Gastroesophageal sphincter (tissue), 4 donors: ENCODE measurements around the gene ZNF44. TPM values are rescaled to one million over a fixed set of nuclear protein-coding genes. Genes with fewer than 3 reads are reported as not detected.
A peak's percentile ranks its signal among the peaks of the same experiment; 100 is the strongest.
"Not testable (repeated sequence)": the region's sequence is repeated elsewhere in the genome, so short reads cannot be mapped to it uniquely, and the experiment has no call there.

Experiments used
- ATAC-seq: fragments of 150-250 bp; one replicate; pipeline ENCODE4 v1.9.1; 2016; ENCODE audit warnings: mild to moderate bottlenecking, moderate library complexity
- H3K27ac ChIP-seq, 4 donors: fragments of 200-600 bp; sonication (generic) in 3 of 4; 1 replicate in 3 of 4; 2 replicates in 1 of 4; pipeline ENCODE4 v1.5.1; 2016 to 2019
- H3K27me3 ChIP-seq: fragments of 200-600 bp; sonication (generic); one replicate; pipeline ENCODE4 v1.5.1; 2019
- H3K36me3 ChIP-seq, 2 donors: fragments of 200-600 bp; sonication (generic); one replicate each; pipeline ENCODE4 v1.5.1; 2019; ENCODE audit warnings: control low read depth in 1 of 2
- H3K4me1 ChIP-seq, 3 donors: fragments of 200-600 bp; sonication (generic); 1 replicate in 2 of 3; 2 replicates in 1 of 3; pipeline ENCODE4 v1.5.1; 2016 to 2019; ENCODE audit warnings: control low read depth in 2 of 3
- H3K4me3 ChIP-seq, 2 donors: fragments of 200-600 bp; sonication (generic); one replicate each; pipeline ENCODE4 v1.5.1; 2019; ENCODE audit warnings: mild to moderate bottlenecking in 1 of 2, moderate library complexity in 1 of 2
- H3K9me3 ChIP-seq, 3 donors: fragments of 200-600 bp; sonication (generic); one replicate each; pipeline ENCODE4 v1.5.1; 2017 to 2019; ENCODE audit warnings: control low read depth in 2 of 3
- EP300 ChIP-seq: sonication (generic); formaldehyde crosslinking; IDR thresholded peaks from one replicate; pipeline ENCODE4 v1.6.1; 2017; ENCODE audit warnings: antibody characterized with exemption, mild to moderate bottlenecking
- POLR2A ChIP-seq, 2 donors: fragments of 450-650 bp; IDR thresholded peaks; one replicate each; pipeline ENCODE4 v1.6.1; 2017; ENCODE audit warnings: antibody characterized with exemption in 2 of 2, mild to moderate bottlenecking in 2 of 2, moderate library complexity in 1 of 2
- POLR2AphosphoS5 ChIP-seq: sonication (generic); formaldehyde crosslinking; IDR thresholded peaks from one replicate; pipeline ENCODE4 v1.6.1; 2017; ENCODE audit warnings: antibody characterized with exemption
- WGBS, 2 donors: methylation state at CpG; one replicate each; pipeline ENCODE4 v1.1.5; 2018; ENCODE audit warnings: low coverage in 1 of 2; 5-methylcytosine and 5-hydroxymethylcytosine counted together
- total RNA-seq, 4 donors: library from RNA; depleted of rRNA; stranded (reverse); fragments of >200 nt; gene quantifications; one replicate each; pipeline ENCODE4 v1.1.0, GENCODE V29; 2016
- TF ChIP-seq, protein P1 (sequence below), 4 experiments: fragments of 200-600 bp in 2 of 4; fragments of 450-650 bp in 2 of 4; sonication (generic) in 1 of 4; IDR thresholded peaks; one replicate each; pipeline ENCODE4 v1.5.1; 2017 to 2019; ENCODE audit warnings: antibody characterized with exemption in 4 of 4, mild to moderate bottlenecking in 2 of 4, moderate library complexity in 2 of 4

Gene ZNF44
- total RNA-seq, 4 donors from 2014 or later: 10.1 to 14.6 (median 11.3) TPM

DNA sequence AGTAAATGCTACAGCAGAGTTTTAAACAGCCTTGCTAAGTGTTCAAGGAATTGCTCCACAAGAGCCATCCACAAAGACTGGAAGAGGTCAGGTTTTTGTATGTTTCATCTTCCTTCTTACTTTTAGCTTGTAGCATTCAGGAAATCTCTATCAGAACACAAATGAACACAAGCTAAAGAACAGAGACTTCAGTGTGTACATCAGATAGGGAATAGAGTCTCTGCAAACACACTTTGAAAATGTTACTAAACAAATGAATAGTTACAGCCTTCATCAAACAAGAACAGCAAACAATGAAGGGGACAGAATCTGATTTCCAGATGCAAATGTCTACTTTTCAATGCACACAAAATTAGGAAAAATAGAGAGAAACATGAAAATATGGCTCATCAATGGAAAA is 31.0 kb upstream of the ZNF44 start:
- Histone ChIP-seq H3K9me3 (no peaks in the 10 kb centered on the region), H3K27ac (no peak overlapping the region), H3K27me3 (no peaks in the 10 kb centered on the region), H3K4me1 (no peaks in the 10 kb centered on the region), H3K36me3 (peaks cover 0 to 29% of the 10 kb centered on the region in 2 donors), H3K4me3 (no peak overlapping the region)
- no peak for TF ChIP-seq POLR2AphosphoS5
- TF ChIP-seq, protein P1, sequence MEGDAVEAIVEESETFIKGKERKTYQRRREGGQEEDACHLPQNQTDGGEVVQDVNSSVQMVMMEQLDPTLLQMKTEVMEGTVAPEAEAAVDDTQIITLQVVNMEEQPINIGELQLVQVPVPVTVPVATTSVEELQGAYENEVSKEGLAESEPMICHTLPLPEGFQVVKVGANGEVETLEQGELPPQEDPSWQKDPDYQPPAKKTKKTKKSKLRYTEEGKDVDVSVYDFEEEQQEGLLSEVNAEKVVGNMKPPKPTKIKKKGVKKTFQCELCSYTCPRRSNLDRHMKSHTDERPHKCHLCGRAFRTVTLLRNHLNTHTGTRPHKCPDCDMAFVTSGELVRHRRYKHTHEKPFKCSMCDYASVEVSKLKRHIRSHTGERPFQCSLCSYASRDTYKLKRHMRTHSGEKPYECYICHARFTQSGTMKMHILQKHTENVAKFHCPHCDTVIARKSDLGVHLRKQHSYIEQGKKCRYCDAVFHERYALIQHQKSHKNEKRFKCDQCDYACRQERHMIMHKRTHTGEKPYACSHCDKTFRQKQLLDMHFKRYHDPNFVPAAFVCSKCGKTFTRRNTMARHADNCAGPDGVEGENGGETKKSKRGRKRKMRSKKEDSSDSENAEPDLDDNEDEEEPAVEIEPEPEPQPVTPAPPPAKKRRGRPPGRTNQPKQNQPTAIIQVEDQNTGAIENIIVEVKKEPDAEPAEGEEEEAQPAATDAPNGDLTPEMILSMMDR (IDR thresholded peaks at IDR 0.05): no peak
- no peak for ATAC-seq

DNA sequence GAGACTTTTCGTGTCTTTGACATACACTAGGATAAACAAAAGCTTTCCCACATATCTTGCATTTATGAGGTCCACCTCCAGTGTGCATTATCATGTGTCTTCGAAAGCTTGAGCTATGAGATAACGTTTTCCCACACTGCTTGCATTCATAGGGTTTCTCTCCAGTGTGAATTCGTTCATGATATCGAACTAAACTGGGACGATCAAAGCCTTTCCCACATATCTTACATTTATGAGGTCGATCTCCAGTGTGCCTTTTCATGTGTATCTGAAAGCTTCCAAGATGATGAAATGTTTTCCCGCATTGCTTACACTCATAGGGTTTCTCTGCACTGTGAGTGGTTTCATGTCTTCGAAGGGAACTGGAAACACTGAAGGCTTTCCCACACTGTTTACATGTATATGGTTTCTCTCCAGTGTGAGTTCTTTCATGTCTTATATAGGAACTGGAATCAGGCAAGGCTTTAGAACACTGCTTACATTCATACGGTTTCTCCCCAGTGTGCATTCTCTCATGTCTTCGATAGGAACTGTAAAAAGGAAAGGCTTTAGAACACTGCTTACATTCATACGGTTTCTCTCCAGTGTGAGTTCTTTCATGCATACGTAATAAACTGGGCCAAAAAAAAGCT is 24.2 kb upstream of the ZNF44 start:
- TF ChIP-seq POLR2A (IDR thresholded peaks at IDR 0.05) (no peak), EP300 (no peak), POLR2AphosphoS5 (no peak)
- TF ChIP-seq, protein P1 (IDR thresholded peaks at IDR 0.05): no peak
- 92 to 96% methylated on average over 11 to 12 of the region's 13 CpGs for WGBS, 2 donors
- no peaks in the 10 kb centered on the region for H3K27me3 ChIP-seq

DNA sequence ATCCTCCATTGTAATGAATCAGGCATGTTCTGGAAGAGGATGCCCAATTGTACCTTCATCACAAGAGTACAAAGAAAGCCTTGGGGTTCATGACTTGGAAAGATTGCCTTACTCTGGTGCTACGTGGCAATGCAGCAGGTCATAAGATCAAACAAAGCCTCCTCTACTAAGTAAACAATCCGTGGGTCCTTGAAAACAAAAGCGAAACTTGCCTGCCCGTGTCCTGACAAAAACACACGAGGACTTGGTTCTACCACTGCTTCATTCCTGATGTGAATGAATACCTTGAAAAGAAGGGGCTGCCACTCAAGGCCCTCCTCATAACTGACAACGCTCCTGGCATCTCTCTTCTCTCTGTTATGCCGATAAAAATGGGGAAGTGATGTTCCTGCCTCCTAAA is 19.9 kb upstream of the ZNF44 start:
- 54 to 56% methylated on average over 2 to 7 of the region's 7 CpGs for WGBS, 2 donors
- Histone ChIP-seq H3K9me3 (peaks cover 0 to 12% (median 0%) of the 10 kb centered on the region in 3 donors), H3K27me3 (no peaks in the 10 kb centered on the region), H3K27ac (no peak overlapping the region), H3K36me3 (peaks cover 0 to 22% of the 10 kb centered on the region in 2 donors), H3K4me1 (no peaks in the 10 kb centered on the region), H3K4me3 (no peak overlapping the region)
- TF ChIP-seq, protein P1 (IDR thresholded peaks at IDR 0.05): no peak
- TF ChIP-seq POLR2AphosphoS5: no peak
- no peak for TF ChIP-seq POLR2A (IDR thresholded peaks at IDR 0.05)
- TF ChIP-seq EP300: no peak
- ATAC-seq: no peak

More for the DNA sequence above, 24.2 kb upstream of the ZNF44 start:
- H3K27ac ChIP-seq: no peak overlapping the region
- ATAC-seq: no peak
- no peak overlapping the region for H3K4me3 ChIP-seq
- peaks cover 0 to 63% of the 10 kb centered on the region in 2 donors for H3K36me3 ChIP-seq
- peaks cover 0 to 12% (median 0%) of the 10 kb centered on the region in 3 donors for H3K9me3 ChIP-seq
- H3K4me1 ChIP-seq: no peaks in the 10 kb centered on the region

DNA sequence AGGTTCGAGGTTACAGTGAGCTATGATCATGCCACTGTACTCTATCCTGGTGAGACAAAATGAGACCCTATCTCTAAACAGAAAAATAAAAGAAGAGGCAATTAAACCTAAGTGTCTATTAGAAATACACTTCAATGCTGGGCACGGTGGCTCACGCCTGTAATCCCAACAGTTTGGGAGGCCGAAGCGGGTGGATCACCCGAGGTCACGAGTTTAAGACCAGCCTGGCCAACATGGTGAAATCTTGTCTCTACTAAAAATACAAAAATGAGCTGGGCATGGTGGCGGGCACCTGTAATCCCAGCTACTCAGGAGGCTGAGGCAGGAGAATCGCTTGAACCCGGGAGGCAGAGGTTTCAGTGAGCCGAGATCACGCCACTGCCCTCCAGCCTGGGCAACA is 14.2 kb upstream of the ZNF44 start:
- H3K36me3 ChIP-seq, H3K4me3 ChIP-seq, H3K9me3 ChIP-seq, ATAC-seq, H3K4me1 ChIP-seq, H3K27me3 ChIP-seq, H3K27ac ChIP-seq: not testable (repeated sequence)
- WGBS, 2 donors: 99 to 100% methylated on average over 1 to 11 of the region's 12 CpGs

DNA sequence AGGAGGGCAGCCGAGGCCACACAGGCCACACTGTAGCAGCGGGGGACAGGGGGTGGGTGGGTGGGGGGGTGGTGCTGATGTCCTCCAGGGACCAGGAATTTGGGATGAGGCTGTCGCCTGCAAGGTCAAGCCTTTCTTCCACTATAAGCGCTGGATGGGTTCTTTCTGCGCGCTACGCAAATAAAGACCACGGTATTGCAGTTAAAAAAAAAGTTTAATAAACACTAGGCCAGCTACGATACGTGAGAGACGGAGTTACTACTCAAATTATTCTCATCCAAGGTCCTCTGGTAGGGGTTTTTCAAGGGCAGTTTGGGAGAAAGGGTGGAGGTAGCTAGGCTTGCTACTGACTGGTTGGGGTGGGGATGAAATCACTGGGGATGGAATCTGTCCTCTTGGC is 508 bp upstream of the ZNF44 start:
- Histone ChIP-seq H3K9me3 (no peaks in the 10 kb centered on the region), H3K4me3 (peak overlapping the region; percentile 71 to 92), H3K36me3 (no peaks in the 10 kb centered on the region), H3K27ac (peak overlapping the region; percentile 47 to 94 (median 92)), H3K4me1 (peaks cover 0 to 43% (median 10%) of the 10 kb centered on the region in 3 donors), H3K27me3 (no peaks in the 10 kb centered on the region)
- WGBS, 2 donors: 36 to 43% methylated on average over 5 to 10 of the region's 11 CpGs
- ATAC-seq: no peak
- TF ChIP-seq EP300 (no peak), POLR2AphosphoS5 (no peak), POLR2A (IDR thresholded peaks at IDR 0.05) (no peak)
- TF ChIP-seq, protein P1 (IDR thresholded peaks at IDR 0.05): no peak
